Measurements from ENCODE around the gene AMIGO1.

The AMIGO1 gene

DNA sequence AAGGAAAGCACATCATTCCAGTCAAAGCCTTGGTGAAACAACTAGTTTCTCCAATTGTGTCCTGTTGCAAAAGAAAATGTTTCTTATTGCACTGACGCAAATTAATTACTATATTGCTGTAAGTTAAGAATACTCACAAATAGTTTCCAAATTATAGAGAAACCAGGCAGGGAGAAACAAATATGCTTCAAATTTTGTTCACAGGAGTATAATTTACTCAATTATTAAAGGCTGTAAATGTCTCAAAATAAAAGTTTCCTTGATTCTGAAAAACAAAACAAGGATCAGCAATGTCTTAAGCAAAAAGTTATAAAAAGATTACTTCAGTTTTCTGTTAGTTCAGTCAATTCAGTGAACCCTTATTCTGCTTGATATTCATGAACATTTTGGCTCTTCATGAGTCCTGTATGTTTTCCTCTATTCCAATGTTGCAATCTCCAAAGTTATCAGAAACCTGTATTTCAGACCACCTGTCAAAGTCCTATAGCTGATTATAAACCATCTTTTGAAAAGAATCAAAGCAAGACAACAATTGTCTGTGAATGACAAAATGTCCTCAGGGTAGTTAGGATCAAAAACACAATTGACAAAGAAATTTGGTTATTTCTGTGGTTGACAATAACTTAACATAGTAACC is 54.9 kb downstream of the AMIGO1 start:
- no peak for DNase-seq (ENCODE audit: low read depth, low spot score)
